Endothelial cell of umbilical vein (primary cell): ENCODE data around the gene NTMT2. TPM values are rescaled to one million over a fixed set of nuclear protein-coding genes. Genes with fewer than 3 reads are reported as not detected.

Experiments
- BruUV-seq: library from RNA; stranded (reverse); fragments of 400-500 nt; replicated peaks from 2 replicates; lab custom pipeline; 2021; lab: Mats Ljungman, UMichigan
- CTCF ChIA-PET: fragments of 300-600, 350-600 bp; sonication (Branson Sonifier 250); formaldehyde crosslinking; loops from one replicate; lab custom pipeline; 2021; ENCODE audit warnings: antibody characterized with exemption, inconsistent platforms; lab: Charles Lee
- POLR2A ChIA-PET: fragments of 300-600, 350-600 bp; sonication (Branson Sonifier 250); formaldehyde crosslinking; loops from one replicate; lab custom pipeline; 2021; ENCODE audit warnings: antibody characterized with exemption, inconsistent platforms; lab: Charles Lee
- DNase-seq: peaks from one replicate; pipeline ENCODE4 v3.0.0-alpha.2; 2011; ENCODE audit warnings: low read depth, low spot score
- FAIRE-seq: peaks from 2 replicates; lab custom pipeline; 2011; peaks lifted over from hg19 to GRCh38; lab: Jason Lieb, UNC
- H2AFZ ChIP-seq: 2 replicates; pipeline ENCODE4 v1.6.0; 2012; ENCODE audit warnings: low read depth, low read length, control low read depth, inconsistent platforms
- H3K27ac ChIP-seq: 2 replicates; pipeline ENCODE4 v1.5.1; 2011; ENCODE audit warnings: low read depth, mild to moderate bottlenecking, control low read depth, low read length, moderate library complexity; ENCODE audit not compliant: insufficient read depth
- H3K27me3 ChIP-seq, 2 experiments: 2 replicates each; pipeline versions ENCODE4 v1.6.0 to v1.6.1; 2011; ENCODE audit warnings: low read length in 2 of 2, mixed read lengths in 1 of 2; ENCODE audit not compliant: control insufficient read depth in 2 of 2, insufficient read depth in 2 of 2
- H3K36me3 ChIP-seq, 2 experiments: 2 replicates in 1 of 2; 3 replicates in 1 of 2; pipeline ENCODE4 v1.5.1; 2011; ENCODE audit warnings: low read length in 2 of 2, mild to moderate bottlenecking in 1 of 2, moderate library complexity in 1 of 2; ENCODE audit not compliant: control insufficient read depth in 2 of 2, insufficient read depth in 2 of 2; ENCODE audit errors: extremely low read depth in 1 of 2
- H3K4me1 ChIP-seq: 3 replicates; pipeline ENCODE4 v1.5.1; 2011; ENCODE audit warnings: mild to moderate bottlenecking, low read length; ENCODE audit not compliant: control insufficient read depth, insufficient read depth; ENCODE audit errors: extremely low read depth
- H3K4me2 ChIP-seq: 2 replicates; pipeline ENCODE4 v1.6.1; 2011; ENCODE audit warnings: low read length, control low read depth, mixed read lengths; ENCODE audit not compliant: insufficient read depth
- H3K4me3 ChIP-seq, 3 experiments: fragments of 200-600 bp in 1 of 3; sonication (generic), shearing (Covaris generic) in 1 of 3; replicated peaks in 1 of 3; 2 replicates each; pipeline ENCODE4 v1.5.1; 2011 to 2016; ENCODE audit warnings: control low read depth in 3 of 3, low read length in 3 of 3, mild to moderate bottlenecking in 2 of 3, inconsistent platforms in 1 of 3, low read depth in 1 of 3, moderate library complexity in 1 of 3; ENCODE audit not compliant: insufficient read depth in 1 of 3
- H3K79me2 ChIP-seq: 2 replicates; pipeline ENCODE4 v1.6.0; 2012; ENCODE audit warnings: low read length, inconsistent platforms; ENCODE audit not compliant: control insufficient read depth, insufficient read depth
- H3K9ac ChIP-seq: replicated peaks from 2 replicates; pipeline ENCODE3; 2011; ENCODE audit warnings: low read length, control low read depth; ENCODE audit not compliant: insufficient read depth; ENCODE audit errors: extremely low read depth
- H3K9me1 ChIP-seq: replicated peaks from 3 replicates; pipeline ENCODE4 v1.6.0; 2011; ENCODE audit warnings: mild to moderate bottlenecking, low read length; ENCODE audit not compliant: control insufficient read depth, insufficient read depth; ENCODE audit errors: extremely low read depth
- H3K9me3 ChIP-seq: replicated peaks from 2 replicates; pipeline ENCODE4 v1.5.1; 2012; ENCODE audit warnings: low read length, inconsistent platforms; ENCODE audit not compliant: control insufficient read depth, insufficient read depth
- H4K20me1 ChIP-seq: replicated peaks from 2 replicates; pipeline ENCODE3; 2011; ENCODE audit warnings: mild to moderate bottlenecking, low read length; ENCODE audit not compliant: control insufficient read depth, insufficient read depth; ENCODE audit errors: extremely low read depth
- EZH2 ChIP-seq: IDR thresholded peaks from 2 replicates; pipeline ENCODE4 v1.6.1; 2012; ENCODE audit warnings: borderline replicate concordance, low read depth, mild to moderate bottlenecking, moderate library complexity, low read length, inconsistent platforms; ENCODE audit not compliant: severe bottlenecking
- FOS ChIP-seq: IDR thresholded peaks from 2 replicates; pipeline ENCODE4 v1.6.1; 2011; ENCODE audit warnings: mild to moderate bottlenecking, low read length, moderate library complexity, borderline replicate concordance; ENCODE audit not compliant: insufficient read depth
- GATA2 ChIP-seq: IDR thresholded peaks from 2 replicates; pipeline ENCODE4 v1.7.0; 2011; ENCODE audit warnings: low read depth, mild to moderate bottlenecking, moderate library complexity, mixed read lengths, low read length; ENCODE audit not compliant: insufficient read length, insufficient read depth
- JUN ChIP-seq: IDR thresholded peaks from 2 replicates; pipeline ENCODE4 v1.6.1; 2011; ENCODE audit warnings: borderline replicate concordance, low read depth; ENCODE audit not compliant: insufficient read length, insufficient read depth
- MAX ChIP-seq: IDR thresholded peaks from 2 replicates; pipeline ENCODE4 v1.6.1; 2011; ENCODE audit not compliant: insufficient read depth, insufficient read length
- MYC ChIP-seq: IDR thresholded peaks from one replicate; pipeline ENCODE4 v1.6.1; 2011; ENCODE audit warnings: mild to moderate bottlenecking, low read depth, low read length
- POLR2A ChIP-seq: IDR thresholded peaks from 2 replicates; pipeline ENCODE4 v1.6.1; 2012; ENCODE audit warnings: low read depth, mild to moderate bottlenecking, control low read depth, low read length
- POLR2AphosphoS5 ChIP-seq: IDR thresholded peaks from 2 replicates; pipeline ENCODE4 v1.6.1; 2012; ENCODE audit warnings: low read depth, mild to moderate bottlenecking, control low read depth, low read length, moderate library complexity; ENCODE audit not compliant: insufficient read depth
- dilution Hi-C: fragments of 300-500 bp; cut with MboI; formaldehyde crosslinking; loops from one replicate; pipeline ENCODE4 v1.15.0; 2019; ENCODE audit warnings: low sequenced_read_pairs; ENCODE audit not compliant: extremely low pct_ligation_motif_present
- intact Hi-C: fragments of 100-400 bp; cut with micrococcal nuclease; formaldehyde crosslinking; loops from one replicate; pipeline ENCODE4 v1.10.0; 2022
- polyA plus RNA-seq, 4 experiments: library from polyadenylated mRNA; depleted of rRNA in 3 of 4; stranded (reverse) in 3 of 4; unstranded in 1 of 4; fragments of >200 nt; gene quantifications; 2 replicates each; pipeline versions ENCODE4 v1.2.1 to v1.2.3, GENCODE V29; 2011 to 2012; ENCODE audit warnings: missing spikeins in 1 of 4
- total RNA-seq: library from RNA; stranded (reverse); gene quantifications from 2 replicates; pipeline ENCODE4 v1.2.3, GENCODE V29; 2021
- TF ChIP-seq, protein P1 (sequence below), 2 donors: IDR thresholded peaks; 1 replicate in 1 of 2; 2 replicates in 1 of 2; pipeline ENCODE4 v1.5.1; 2011; ENCODE audit warnings: low read length in 2 of 2, mild to moderate bottlenecking in 2 of 2, moderate library complexity in 2 of 2, control low read depth in 1 of 2, inconsistent platforms in 1 of 2, low read depth in 1 of 2; ENCODE audit not compliant: insufficient read depth in 1 of 2; ENCODE audit errors: extremely low read depth in 1 of 2

Gene NTMT2
- total and polyA plus RNA-seq, 2 donors (not counting 3 experiments of a cell fraction or from before 2014, with no cell fraction given): not detected

DNA sequence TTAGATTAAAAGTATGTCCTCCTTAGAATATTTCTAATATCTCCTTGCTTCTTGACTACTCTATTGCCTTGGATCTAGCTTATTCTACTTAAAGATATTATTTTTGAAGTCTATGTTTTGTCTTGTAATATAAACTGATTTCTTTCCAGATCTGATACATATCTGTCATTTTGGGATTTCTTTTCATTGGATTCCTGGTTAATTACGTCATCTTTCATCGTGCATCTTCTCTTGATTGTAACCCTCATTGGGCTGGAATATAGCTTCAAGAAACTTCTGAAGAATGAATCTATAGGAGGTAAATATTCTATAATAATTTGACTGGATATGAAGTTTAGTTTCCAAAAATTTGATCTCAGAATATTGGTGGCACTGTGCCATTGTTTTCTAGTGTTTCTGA, 12.1 kb downstream of the NTMT2 start:
- H3K4me3 ChIP-seq: no peak overlapping the region
- no peak for TF ChIP-seq POLR2AphosphoS5
- TF ChIP-seq POLR2A: no peak
- TF ChIP-seq GATA2: no peak
- TF ChIP-seq FOS: no peak
- DNase-seq: no peak
- ChIA-PET CTCF (interaction anchor here (1.2 kb wide), 1 partner anchor 11 kb away, joined by 4 read pairs; no protein-coding TSS in a partner anchor), POLR2A (no interaction called here)
- BruUV-seq: no TSS peak
- intact Hi-C loops (no loop called here), dilution Hi-C loops (no loop called here)
- H3K36me3 ChIP-seq: no peaks in the 10 kb centered on the region
- H3K9me1 ChIP-seq: no peaks in the 10 kb centered on the region
- H3K9me3 ChIP-seq: no peaks in the 10 kb centered on the region
- H3K4me1 ChIP-seq: no peaks in the 10 kb centered on the region
- H3K9ac ChIP-seq: no peak overlapping the region
- no peaks in the 10 kb centered on the region for H3K27me3 ChIP-seq
- H3K27ac ChIP-seq: no peak overlapping the region
- FAIRE-seq: no peak
- H2AFZ ChIP-seq: no peak overlapping the region
- no peaks in the 10 kb centered on the region for H3K79me2 ChIP-seq
- no peaks in the 10 kb centered on the region for H4K20me1 ChIP-seq
- H3K4me2 ChIP-seq: no peak overlapping the region

- Histone ChIP-seq H3K4me1 (no peaks in the 10 kb centered on the region), H3K79me2 (no peaks in the 10 kb centered on the region), H2AFZ (no peak overlapping the region), H3K27ac (no peak overlapping the region), H3K9me3 (no peaks in the 10 kb centered on the region), H4K20me1 (no peaks in the 10 kb centered on the region), H3K4me3 (no peak overlapping the region), H3K9me1 (no peaks in the 10 kb centered on the region), H3K27me3 (no peaks in the 10 kb centered on the region), H3K36me3 (no peaks in the 10 kb centered on the region), H3K4me2 (no peak overlapping the region), H3K9ac (no peak overlapping the region)
- POLR2A ChIA-PET: no interaction called here
- CTCF ChIA-PET: no interaction called here
- no TSS peak for BruUV-seq
- intact Hi-C loops (no loop called here), dilution Hi-C loops (no loop called here)
- TF ChIP-seq EZH2 (no peak), MAX (no peak), JUN (no peak), POLR2AphosphoS5 (no peak), MYC (no peak), GATA2 (no peak), FOS (no peak), POLR2A (no peak)
- TF ChIP-seq, protein P1, sequence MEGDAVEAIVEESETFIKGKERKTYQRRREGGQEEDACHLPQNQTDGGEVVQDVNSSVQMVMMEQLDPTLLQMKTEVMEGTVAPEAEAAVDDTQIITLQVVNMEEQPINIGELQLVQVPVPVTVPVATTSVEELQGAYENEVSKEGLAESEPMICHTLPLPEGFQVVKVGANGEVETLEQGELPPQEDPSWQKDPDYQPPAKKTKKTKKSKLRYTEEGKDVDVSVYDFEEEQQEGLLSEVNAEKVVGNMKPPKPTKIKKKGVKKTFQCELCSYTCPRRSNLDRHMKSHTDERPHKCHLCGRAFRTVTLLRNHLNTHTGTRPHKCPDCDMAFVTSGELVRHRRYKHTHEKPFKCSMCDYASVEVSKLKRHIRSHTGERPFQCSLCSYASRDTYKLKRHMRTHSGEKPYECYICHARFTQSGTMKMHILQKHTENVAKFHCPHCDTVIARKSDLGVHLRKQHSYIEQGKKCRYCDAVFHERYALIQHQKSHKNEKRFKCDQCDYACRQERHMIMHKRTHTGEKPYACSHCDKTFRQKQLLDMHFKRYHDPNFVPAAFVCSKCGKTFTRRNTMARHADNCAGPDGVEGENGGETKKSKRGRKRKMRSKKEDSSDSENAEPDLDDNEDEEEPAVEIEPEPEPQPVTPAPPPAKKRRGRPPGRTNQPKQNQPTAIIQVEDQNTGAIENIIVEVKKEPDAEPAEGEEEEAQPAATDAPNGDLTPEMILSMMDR (IDR thresholded peaks at IDR 0.05; ENCODE audit: extremely low read depth in 1 of 2, insufficient read depth in 1 of 2, low read depth in 1 of 2, low read length in 2 of 2): no peak
- FAIRE-seq: no peak
- peak; percentile 2 for DNase-seq
Observed at GRCh38 chr1:170162459-170163246, 16.9 kb downstream of the NTMT2 start.
